Amniotic stem cell (primary cell): Measurements from ENCODE around the gene PHGDH.
"Not testable (repeated sequence)": the region's sequence is repeated elsewhere in the genome, so short reads cannot be mapped to it uniquely, and the experiment has no call there.

Experiments
- DNase-seq: peaks from one replicate; lab custom pipeline; 2025; lab: John Stamatoyannopoulos, UW

Gene PHGDH

GRCh38 chr1:119766374-119766794, 54.6 kb downstream of the PHGDH start:
- no peak for DNase-seq

GRCh38 chr1:119767486-119767885, 55.8 kb downstream of the PHGDH start:
- DNase-seq, result no peak

DNA sequence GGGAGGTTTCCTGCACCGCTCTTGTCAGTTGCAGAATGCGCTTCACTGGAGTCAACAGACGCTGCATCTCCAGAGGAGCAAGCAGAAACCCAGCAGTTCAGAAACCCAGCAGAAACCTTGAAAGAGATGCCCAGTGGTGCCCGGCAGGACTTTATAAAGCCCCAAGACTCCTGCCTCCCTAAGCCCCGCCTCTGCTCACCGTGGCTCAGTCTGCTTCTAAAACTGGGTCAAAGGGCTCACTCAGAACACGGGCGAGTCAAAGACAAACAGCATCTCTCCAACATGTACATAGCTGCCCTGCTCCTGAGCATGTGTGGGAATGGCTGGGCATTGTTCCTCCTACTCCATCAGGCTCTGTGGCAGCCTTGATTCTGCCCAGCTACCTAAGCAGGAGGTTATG, 57.0 kb downstream of the PHGDH start, which contains the start of gene HMGCS2:
HMGCS2 (minus strand) TSS at position 128 of the 400 bp plus-strand sequence; CDS start at position 67, 61 bp downstream.
- DNase-seq, result no peak

- no peak for DNase-seq
Measured at GRCh38 chr1:119771016-119771415, 59.3 kb downstream of the PHGDH start.

DNA sequence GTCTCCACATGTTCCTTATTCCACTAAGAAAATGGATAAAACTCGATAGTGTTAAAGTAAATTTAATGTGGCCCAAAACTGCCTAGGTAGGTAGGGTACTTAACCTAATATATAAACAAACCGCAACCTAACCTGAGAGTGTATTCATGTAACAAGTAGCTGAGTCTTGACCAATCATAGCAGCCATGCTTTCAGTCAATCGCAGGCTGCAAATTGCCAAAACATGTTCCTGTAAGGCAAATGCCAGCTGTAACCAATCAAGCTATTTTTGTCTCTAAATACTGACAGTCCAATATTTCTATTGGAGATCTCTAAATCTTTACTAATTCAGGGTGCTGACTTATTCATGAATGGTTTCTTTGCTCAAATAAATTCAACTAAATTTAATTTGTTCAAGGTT, 60.0 kb downstream of the PHGDH start:
- DNase-seq, result no peak

- no peak for DNase-seq
Measured at GRCh38 chr1:119772298-119772697, 60.6 kb downstream of the PHGDH start.

DNA sequence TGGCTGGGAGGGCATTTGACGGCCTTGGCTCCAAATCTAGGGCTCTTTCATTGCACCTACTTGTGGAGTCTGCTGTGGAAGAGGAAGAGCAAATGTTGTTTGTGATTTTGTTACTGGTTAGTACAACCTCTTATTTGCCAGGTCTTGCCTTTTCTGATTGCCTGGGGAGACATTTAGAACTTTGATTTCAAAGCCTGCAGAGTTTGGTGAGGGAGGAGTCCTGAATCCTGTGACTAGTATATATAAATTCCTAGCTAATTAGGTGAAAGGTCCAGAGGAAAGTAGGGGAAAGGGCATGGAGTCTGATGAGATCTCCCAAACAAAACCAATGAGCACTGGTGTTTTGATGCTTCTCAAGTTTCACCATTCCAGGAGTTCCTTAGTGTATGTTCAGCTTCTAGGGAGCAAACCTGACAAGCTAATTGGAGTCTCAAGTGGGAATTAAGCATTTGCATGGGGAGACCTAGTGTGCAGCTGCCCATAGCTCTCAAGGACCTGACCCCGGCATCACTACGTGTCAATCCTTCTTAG, 62.0 kb downstream of the PHGDH start:
- no peak for DNase-seq

GRCh38 chr1:119774746-119775490, 63.2 kb downstream of the PHGDH start:
- no peak for DNase-seq

- no peak for DNase-seq
Measured at GRCh38 chr1:119778359-119778758, 66.6 kb downstream of the PHGDH start.

DNA sequence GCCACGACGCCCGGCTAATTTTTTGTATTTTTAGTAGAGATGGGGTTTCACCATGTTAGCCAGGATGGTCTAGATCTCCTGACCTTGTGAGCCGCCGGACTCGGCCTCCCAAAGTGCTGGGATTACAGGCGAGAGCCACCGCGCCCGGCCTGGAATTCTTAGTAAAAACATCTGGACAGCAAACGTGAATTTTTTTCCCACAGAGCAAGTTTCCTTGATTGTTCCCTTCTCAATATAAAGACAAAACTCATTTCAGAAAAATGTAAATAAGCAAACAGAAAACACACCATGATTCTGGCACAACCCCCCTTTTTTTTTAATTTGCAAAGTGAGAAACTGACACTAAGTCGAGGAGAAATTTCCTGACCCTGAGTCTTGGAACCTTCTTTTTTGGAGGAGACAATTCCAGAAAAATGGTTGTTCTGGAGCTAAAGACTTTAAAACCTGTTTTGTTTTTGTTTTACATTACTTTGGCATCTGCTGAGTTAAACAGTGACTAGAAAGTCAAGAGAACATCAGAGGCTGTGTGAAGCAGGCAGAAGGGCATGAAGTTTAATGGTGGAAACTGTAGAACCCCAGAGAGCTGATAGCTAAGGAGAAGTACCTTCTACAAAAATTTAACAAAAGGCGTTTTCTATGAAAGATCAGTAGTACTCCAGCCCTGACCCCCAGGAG, 67.3 kb downstream of the PHGDH start:
- DNase-seq, result no peak

GRCh38 chr1:119779869-119780356, 68.2 kb downstream of the PHGDH start:
- DNase-seq, result no peak

DNA sequence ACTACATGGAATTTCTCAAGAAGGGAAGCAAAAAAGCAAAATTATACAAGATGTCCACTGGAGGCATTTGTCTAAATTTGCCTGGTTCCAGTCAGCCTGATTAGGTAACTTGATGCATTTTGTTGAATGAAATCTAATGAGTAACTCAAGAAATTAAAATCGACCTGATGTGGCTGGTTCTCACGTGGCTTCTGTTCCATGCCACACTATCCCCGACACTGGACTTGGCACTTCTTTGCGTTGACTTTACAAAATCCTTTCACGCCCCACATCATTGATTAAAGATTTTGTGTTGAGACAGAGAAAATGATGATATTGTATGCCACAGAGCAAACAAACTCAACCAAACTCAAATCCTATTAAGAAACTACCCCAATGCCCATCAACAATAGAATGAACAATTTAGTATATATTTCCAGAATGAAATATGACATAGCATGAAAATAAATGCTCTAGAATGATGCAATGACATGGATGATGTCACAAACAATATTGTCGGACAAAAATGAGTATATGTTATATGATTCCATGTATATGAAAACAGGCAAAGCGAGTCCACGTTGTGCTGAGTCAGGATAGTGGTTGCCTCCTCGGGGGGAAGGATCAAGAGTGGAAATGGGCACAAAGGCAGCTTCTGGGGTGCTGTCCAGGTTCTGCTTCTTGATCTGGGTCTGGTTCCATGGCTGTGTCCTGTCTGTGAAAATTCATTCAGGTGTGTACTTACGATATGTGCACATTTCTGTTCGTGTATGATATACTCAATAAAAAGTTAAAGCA, 69.9 kb downstream of the PHGDH start:
- DNase-seq, result no peak

DNA sequence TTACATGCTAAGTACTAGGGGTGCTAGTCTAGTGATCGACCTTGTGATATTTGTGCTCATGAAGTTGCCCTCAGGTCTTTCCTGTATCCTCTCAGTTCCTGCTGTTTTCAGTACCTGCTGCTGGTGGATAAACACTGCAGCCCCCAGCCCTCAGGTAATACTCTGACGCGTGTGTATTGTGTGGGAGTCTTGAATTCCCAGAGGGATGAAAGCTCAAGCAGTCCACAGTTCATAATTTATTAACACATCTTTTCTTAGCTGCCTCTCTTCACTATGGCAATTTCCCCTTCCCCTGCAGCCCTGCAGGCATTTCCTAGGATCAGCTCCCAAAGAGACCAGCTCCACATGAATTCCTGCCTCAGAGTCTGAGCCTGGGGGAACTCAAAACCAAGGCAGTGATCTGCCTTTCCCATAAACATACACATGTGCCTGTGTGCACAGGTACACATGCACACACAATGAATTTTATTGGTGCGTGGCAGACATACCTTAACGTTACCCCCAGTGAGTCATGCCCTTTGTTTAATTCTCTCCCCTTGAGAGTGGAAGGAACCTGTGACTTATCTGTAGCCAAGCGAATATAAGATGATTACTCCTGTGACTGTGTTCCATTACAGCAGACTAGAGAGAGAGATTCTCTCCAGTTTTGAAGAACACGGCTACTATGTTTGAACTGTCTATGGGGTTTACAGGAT, 71.0 kb downstream of the PHGDH start:
- DNase-seq, result no peak

DNA sequence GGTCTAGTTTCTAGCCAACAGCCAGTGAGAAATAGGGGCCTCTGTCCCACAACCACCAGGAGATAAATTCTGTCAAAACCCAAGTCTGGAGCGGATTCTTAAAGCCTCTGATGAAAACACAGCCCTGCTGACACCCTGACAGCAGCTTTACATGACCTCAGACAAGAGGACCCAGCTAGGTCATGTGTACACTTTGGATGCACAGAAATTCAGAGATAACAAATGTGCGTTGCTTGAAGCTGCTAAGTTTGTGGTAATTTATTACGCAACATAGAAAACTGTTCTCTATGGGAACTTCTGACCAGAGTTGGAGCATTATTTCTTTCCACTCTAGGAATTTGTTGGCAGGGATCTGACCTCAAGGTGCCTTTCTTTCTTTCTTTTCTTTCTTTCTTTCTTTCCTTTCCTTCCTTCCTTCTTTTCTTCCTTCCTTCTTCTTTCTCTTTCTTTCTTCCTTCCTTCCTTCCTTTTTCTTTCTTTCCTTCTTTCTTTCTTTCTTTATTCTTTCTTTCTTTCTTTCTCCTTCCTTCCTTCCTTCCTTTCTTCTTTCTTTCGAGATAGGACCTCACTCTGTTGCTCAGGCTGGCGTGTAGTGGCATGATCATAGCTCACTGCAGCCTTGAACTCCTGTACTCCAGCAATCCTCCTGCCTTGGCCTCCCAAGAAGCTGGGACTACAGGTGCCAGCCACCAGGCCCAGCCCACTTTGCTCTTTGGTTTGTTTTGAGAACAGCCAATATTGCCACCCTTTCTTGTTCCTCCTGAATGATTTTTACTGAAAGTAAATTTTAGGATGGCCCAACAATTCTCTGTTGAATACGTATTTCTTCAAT, 71.8 kb downstream of the PHGDH start:
- DNase-seq, result no peak

DNA sequence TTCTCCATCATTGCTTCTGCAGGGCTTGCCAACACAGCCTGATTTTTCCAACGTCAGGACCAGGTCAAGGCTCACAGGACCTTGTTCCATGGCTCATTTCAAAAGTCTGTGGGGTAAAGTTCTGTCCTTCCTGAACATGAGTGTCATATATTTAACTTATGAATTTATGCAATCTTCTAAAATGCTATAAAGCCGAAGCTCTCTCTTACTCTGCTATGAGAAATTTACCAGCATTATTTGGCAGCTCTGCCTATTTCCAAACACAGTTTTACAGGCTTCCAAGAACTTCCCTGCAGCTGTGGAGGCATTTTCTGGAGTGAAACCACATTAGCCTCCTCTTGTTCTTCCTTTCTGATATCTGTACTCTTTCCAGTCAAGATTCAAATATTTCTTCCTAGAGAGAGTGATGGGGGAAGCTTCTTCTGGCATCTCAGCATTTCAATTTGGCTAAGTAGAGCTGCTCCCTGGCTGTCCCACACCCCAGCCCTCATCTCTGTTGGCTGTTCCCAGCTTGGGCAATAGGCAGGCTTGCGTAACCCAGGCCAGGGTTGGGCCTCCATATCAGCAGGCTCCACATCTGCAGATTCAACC, 72.6 kb downstream of the PHGDH start:
- DNase-seq, result no peak

- not testable (repeated sequence) for DNase-seq
Measured at GRCh38 chr1:119786046-119786445, 74.3 kb downstream of the PHGDH start.

DNA sequence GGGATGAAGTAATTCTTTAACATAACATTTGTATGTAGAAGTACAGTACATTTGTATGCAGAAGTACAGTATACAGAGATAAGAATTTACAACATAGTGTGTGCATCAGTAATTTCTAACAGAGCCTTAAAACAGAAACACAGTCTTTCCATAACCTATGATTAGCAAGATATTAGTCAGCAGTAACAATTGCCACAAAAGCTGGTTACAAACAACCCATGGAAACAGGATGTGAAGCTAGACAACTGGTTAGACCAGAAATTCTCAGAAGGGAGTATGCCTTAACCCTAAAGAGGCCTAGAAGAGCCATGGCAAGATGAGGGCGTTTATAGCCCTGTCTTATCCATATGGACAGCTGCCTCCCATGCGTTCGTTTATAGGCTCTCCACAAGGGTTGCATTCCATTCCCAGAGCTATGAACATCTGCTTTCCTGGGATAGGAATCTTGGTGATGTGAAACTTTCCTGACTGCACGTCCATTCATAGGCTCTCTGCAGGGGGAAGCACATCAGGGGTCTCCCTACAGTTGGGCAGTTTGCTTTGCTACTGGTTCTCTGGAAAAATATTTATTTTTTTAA, 74.8 kb downstream of the PHGDH start:
- DNase-seq, result not testable (repeated sequence)

DNA sequence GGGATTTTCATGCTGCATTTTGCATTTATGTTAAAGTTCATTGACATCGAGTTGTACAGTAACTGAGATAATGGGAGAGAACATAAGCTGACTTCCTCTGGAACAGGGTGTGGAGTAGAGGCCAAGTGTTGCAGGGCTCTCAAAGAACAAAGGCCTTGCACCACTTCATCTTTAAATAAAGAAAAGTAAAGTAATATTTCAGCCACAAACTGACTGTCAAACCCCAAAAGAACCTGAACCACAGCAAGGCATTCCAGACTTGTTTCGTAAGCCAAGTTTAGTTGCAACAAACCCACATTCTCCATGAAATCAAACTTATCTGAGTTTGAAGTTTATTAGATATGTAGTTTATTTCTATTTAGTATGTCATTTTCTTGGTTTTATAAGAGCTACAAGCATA, 76.0 kb downstream of the PHGDH start:
- no peak for DNase-seq

DNA sequence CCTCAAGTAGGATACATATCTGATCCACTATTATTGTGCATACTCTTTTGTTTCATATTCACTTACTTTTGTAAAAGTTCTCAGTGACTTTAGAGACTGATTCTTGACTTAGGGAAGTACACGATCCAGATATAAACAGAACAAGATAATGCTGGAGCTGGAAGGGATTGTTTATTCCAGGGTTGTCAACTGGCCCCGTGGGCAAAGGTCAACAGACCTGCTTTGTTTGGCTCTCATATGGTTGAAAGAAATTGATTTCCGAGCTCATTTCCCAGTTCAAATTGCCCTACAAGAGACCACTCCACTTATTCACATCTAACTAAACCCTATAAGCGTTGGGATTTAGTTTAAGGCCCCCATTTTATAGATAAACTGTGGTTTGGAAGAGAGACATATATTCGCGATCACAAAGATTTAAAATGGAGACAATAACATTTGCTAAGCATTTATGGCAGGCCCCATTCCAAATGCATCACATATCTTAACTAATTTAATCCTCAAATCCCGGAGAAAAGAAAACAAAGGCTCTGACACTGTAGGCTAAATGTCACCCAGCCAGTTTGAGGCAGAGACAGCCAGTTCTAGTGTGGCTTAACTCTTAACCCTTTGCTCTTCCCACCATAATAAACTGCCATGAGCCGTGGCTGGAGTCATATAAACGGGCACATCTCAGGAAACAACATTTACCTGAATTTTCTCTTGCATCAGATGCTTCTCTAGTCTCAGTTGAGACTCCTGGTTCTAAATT, 78.9 kb downstream of the PHGDH start:
- no peak for DNase-seq
